LNCaP clone FGC (cell line): ENCODE measurements around the gene PARP14.
A peak's percentile ranks its signal among the peaks of the same experiment; 100 is the strongest.

Source experiments
- DNase-seq: peaks from one replicate; pipeline ENCODE4 v3.0.0-alpha.2; 2011; ENCODE audit warnings: low read depth
- H3K4me3 ChIP-seq: 2 replicates; pipeline ENCODE4 v1.5.1; 2011; ENCODE audit warnings: mild to moderate bottlenecking, low read depth, low read length, control low read depth
- CTCF ChIP-seq: IDR thresholded peaks from 2 replicates; pipeline ENCODE4 v1.5.1; 2012; ENCODE audit warnings: mild to moderate bottlenecking; ENCODE audit not compliant: control insufficient read depth, insufficient read depth; ENCODE audit errors: extremely low read depth

Gene PARP14

GRCh38 chr3:122690096-122690495, 9.5 kb downstream of the PARP14 start:
- no peak overlapping the region for H3K4me3 ChIP-seq
- no peak for DNase-seq
- no peak for TF ChIP-seq CTCF

GRCh38 chr3:122691195-122691594, 10.6 kb downstream of the PARP14 start:
- H3K4me3 ChIP-seq: no peak overlapping the region
- DNase-seq: no peak
- no peak for TF ChIP-seq CTCF

- no peak for TF ChIP-seq CTCF
- H3K4me3 ChIP-seq: no peak overlapping the region
- peak; percentile 11 for DNase-seq
Observed at GRCh38 chr3:122692674-122693073, 12.0 kb downstream of the PARP14 start.

- no peak overlapping the region for H3K4me3 ChIP-seq
- TF ChIP-seq CTCF: no peak
- no peak for DNase-seq
Observed at GRCh38 chr3:122694966-122695365, 14.3 kb downstream of the PARP14 start.

- no peak for TF ChIP-seq CTCF
- H3K4me3 ChIP-seq: no peak overlapping the region
- no peak for DNase-seq
Observed at GRCh38 chr3:122695927-122696561, 15.4 kb downstream of the PARP14 start.

- TF ChIP-seq CTCF: no peak
- no peak overlapping the region for H3K4me3 ChIP-seq
- no peak for DNase-seq
Observed at GRCh38 chr3:122697952-122698620, 17.4 kb downstream of the PARP14 start.

GRCh38 chr3:122700193-122700592, 19.6 kb downstream of the PARP14 start:
- no peak for DNase-seq
- no peak overlapping the region for H3K4me3 ChIP-seq
- no peak for TF ChIP-seq CTCF
